HG03064 (cell line): ENCODE results near the gene RNASET2.

Experiments
- ATAC-seq: cut with Tn5 transposase; IDR thresholded peaks from one replicate; pipeline ENCODE4 v1.9.1; 2021; ENCODE audit warnings: low read depth; ENCODE audit not compliant: unreplicated experiment

Gene RNASET2

DNA sequence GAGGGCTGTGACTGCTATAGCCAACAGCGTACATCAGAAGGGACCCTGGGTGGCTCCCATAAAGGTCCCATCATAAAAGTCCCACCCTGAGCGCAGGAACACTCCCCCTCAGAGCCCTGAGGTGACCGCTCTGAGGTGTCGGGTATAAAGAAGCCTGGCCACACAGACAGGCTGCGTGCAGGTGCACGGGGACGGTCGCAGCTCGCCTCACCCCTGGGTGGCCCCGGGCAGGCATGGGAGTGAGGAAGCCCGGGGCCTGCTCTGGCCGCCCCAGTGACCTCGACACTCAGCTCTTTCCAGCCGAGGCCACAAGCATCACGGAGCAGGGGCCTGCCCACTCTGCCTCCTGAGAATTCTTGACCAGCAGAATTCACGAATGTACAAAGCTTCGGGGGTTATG lies 14.4 kb upstream of the RNASET2 start:
- ATAC-seq, result no peak

DNA sequence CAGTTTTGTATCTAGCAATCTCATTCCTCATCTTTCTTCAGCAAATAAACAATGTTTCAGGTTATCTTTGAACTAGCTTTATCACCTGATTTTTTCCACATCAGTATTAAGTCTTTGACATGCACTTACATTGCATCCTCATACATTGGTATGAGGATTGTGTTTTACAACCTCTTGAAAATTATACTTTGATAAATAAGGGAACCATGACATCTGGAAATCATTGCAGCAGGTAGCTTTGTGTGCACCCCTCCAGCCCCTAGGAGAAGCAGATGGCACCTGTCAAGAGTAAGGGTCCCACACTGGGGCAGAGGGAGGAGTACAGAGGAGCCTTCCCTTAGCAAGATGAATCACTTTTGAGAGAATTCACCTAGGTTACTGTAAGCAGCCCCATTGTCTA lies 13.7 kb upstream of the RNASET2 start:
- ATAC-seq, result no peak

DNA sequence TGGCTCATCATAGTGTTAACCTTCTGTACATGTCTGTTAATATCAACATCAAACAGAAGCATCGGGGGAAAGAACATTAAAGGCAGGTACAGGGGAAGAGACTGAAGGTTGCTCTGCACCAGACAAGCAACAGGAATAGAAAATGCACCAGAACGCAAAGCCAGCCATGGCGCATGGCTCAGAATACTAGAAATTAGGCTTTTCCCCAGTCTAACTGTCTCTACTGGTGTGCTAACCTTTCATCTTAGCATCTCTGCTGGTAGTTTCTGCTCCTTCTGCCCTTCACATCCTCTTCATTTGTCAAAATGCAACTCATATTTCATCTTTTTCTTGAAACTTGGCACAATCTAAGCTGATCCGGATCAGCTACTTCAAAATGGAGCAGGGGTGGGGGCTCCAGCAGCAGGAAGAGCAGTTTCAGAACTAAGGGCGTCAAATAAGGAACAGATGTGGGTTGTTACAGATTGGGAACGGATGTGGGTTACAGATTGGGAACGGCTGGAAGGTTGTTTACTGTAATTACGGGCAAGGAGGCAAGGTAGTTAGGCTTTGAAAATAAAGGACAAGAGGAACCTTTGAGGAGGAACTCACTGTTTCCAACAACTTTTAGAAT lies 13.1 kb upstream of the RNASET2 start:
- no peak for ATAC-seq

DNA sequence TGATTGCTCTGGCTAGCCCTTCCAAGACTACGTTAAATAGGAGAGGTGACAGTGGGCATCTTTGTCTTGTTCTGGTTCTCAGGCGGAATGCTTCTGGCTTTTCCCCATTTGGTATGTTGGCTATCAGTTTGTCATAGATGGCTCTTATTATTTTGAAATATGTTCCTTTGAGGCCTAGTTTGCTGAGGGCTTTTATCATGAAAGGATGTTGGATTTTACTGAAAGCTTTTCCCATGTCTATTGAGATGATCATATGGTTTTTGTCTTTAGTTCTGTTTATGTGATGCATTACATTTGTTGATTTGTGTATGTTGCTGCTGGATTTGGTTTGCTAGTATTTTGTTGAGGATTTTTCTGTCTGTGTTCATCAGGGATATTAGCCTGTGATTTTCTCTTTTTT lies 9.9 kb upstream of the RNASET2 start:
- ATAC-seq, result no peak

DNA sequence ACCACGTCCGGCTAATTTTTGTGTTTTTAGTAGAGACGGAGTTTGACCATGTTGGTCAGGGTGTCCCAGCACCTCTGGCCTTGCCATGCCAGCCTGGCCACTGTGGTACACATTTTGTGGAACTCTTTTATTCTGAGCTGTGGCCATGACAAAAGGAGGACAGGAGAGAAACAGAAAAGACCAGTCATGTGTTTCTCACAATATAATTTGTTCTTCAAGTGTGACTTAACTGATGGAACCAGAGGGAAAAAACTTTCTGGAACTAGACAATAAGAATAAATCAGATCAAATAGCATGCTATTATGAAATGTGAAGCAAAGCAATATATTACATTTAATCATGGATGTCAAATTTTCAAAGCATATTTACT lies 4.2 kb upstream of the RNASET2 start:
- ATAC-seq, result no peak

DNA sequence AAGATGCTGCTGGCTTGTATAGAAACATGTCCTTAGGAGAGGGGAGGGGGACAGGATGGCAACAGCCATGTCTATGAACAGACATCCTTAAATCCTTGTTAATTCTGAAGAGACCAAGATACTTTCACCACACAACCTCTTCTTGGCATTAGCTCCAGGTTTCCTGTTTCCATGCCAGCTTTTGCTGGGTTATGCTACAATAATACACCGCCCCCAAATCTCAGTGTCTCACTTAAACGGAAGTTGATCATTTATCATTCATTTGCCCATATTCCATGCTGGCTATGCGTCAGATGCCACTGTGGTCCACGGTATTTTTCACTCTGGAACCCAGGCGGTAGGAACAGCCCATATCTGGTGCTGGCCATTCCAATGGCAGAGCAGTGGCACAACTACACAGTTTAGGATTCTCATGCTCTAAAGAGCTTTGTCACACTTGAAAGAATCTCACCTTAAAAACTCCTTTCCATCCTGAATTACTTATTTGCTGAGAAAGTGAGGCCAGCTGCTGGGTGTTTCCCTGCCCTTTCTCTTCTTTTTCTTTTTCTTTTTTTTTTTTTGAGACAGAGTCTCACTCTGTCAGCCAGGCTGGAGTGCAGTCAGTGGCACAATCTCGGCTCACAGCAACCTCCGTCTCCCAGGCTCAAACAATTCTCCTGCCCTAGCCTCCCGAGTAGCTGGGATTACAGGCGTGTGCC lies 3.7 kb upstream of the RNASET2 start:
- ATAC-seq, result no peak

DNA sequence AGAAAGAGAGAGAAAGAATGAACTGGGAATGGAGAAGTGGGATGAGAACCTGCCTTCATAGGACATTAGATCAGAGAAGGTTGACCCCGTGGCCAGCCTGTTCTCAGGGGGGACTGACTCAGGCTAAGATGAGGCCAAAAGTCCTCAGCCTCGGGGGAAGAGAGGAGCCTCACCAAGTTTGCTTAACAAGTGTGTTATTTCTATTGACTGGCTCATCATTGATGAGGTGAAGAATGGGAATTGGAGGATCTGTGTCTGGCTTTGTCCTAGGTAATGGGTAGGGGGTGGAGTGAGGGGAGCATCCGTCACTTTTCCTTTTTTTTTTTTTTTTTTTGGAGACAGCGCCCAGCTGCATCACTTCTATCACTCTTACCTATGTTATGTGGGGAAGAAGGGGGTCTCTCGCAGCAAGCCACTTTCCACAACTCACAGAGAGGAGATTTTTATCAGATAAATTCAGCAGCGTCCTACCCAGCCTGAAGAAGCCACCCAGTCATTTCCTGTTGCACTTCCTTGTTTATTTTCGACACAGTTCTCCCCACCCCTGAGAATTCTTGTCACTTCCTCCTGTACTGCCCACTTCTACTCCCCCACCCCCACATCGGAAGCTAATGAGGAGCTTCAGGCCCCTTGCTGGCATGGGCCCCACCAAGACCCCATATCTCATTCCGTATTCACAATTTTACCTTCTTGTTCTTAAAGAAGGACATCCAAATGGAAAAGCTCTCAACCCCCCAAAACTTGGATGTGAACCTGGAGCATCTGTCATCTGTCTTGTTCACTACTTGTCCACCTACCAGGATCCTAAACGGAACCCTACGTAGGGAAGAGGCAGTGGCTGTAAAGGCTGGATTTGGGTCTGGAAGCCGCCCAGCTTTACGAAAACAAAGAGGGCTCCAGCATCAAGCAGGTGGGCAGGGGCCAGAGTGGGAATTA lies 2.8 kb upstream of the RNASET2 start:
- no peak for ATAC-seq

DNA sequence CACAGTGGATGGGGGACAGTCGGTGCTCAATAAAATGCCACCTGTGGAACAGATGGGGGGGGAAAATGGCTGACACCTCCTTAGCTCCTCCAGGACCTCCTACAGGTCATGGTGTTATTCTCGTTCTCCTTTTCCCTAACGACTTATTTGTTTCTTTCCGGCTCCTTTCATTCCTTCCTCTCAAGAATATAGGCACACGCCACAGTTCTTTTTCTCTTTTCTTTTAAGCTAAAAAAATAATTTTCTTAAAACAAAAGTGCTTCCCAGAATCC lies 1.4 kb upstream of the RNASET2 start:
- ATAC-seq, result no peak

DNA sequence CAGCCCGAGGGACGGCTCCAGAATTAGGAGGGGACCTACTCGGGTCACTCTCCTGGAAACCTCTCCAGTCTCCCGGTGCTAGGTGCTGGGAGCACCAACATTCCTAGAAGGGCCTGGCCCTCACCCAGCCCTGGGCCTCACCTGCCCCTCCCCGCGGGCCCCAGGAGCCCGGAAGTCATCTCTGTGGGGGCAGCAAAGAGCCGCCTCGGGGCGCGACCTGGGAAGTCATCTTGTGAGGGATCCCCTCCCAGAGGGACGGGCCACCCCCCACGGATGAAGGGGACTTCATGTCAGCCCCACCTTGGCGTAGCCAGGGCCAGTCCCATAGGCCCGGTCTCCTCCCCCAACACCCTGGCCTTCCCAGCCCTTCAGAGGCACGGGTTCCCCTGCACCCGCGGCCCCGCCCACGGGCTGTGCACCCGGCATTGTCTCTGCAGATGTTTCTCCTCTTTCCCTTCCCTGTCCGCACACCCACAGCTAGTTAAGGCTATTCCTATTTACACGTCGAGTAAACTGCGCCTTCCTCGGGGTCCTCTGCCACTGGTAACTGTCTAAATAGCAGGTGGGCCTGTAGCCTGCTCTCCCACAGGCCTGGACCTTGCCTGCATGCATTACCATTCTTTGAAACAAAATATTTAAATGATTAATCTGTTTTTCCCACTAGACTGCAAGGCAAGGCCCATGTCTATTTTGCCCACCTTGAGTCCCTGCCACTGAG lies 896 bp upstream of the RNASET2 start:
- peak; percentile 37 for ATAC-seq

DNA sequence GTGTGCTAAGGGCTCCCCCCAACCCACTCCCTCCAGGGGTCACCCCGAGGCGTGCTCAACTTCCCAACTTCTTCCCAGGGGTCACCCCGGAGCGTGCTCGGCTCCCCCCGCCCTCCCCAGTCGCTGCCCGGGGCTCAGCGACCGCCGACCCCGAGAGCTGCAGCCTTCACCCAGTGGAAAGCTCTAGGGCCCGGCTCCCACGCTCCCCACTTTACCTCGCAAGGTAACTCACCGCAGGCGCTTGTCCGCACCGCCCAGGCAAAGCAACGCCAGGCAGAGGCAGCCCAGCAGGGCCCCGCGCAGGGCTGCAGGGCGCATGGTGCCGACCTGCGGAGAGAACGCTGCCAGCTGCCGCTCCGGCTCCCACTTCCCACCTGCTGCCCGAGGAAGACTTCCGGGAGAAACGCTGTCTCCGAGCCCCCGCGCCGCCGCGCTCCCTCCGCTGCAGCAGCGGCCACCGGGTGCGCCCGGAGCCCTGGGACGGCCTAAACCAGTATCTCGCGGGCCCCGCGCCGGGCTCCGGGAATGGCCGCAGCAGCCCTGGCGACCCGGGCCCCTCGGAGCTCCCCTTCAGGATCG lies 396 bp downstream of the RNASET2 start:
- no peak for ATAC-seq

DNA sequence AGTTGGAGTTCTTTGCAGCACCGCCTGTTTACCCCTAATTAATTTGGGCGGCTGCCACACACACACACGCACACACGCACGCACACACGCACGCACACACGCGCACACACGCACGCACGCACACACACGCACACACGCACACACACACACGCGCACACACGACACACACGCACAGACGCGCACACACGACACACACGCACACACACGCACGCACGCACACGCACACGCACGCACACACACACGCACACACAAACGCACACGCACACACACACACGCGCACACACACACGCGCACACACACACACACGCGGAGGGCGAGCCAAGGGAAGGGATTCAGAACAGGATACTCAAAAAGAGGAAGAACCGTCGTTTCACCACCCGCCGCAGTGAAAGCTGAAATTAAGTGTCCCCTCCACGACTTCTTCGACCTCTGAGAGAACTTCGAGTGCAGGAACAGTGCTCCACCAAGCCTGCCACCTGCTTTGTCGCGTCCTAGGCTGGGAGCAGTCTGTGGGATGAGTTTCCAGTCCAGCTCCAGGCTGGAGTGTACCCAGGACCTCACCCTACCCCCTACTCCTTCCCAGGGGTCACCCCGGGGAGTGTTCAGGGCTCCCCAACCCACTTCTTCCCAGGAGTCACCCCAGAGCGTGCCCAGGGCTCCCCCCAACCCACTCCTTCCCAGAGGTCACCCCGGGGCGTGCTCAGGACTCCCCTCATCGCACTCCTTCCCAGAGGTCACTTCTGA lies 1.1 kb downstream of the RNASET2 start:
- no peak for ATAC-seq

DNA sequence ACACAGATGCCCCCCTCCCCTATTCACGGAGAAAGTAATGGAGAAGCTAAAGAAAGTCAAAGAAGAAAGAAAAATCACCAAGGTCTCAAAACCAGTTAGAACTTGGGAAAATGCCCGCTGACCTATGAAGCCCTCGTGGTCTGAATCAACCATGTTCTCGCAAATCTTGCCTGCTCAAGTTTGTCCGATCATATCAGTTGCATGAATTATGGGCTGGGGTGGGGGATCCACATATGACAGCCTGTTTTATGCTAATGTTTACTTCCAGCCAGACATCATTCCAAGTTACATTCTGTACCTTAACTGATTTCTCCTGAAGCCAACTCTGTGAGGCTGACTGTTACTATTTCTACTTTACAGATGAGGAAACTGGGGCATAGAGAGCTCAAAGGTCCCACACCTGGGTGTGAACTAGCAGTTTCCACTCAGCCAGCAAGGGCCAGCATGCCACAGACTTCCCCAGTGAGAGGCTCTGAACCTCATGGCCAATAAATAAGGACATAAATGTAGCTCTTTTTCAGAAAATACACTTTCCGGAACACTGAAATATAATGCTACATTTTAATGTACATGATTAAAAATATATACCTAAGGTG lies 2.1 kb downstream of the RNASET2 start:
- ATAC-seq, result no peak

DNA sequence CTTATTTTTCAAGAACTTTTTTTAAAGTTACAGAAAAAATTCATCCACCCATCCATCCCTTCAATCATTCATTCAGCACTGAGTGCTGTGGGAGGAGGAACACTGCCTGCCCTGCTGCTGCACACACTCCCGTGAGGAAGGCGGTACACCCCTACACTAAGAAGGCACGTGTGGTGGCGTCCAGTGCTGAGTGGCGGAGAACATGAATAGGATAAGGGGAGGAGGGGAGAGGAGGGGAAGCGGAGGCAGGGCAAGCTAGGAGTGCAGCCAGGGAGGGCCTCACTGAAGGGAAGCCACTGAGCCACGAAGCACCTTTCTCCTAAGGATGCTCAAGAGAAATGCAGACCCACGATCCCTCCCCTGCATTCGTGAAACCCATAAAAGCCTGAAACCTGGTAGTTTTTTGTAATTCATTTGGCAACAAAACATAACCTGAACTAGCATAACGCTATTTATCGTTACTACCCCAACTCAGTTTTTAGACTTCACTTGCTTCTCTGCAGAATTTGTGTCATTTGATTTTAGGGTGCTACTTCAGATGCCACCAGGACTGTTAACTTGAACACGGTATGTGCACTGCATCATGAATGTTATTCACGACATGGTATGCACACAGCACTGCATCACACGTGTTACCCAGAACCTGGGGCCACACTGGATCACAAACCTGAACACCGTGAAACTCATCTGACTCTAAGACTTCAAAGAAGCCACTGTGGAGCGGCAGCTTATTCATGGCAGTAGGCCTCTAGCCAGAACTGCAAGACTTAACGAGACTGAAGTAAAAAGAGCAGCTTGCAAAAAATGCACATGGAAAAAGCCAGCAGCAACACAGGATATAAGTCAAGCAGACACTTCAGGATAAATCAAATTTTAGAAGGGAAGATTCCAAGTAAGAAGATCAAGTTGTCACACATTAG lies 3.5 kb downstream of the RNASET2 start:
- ATAC-seq, result no peak

DNA sequence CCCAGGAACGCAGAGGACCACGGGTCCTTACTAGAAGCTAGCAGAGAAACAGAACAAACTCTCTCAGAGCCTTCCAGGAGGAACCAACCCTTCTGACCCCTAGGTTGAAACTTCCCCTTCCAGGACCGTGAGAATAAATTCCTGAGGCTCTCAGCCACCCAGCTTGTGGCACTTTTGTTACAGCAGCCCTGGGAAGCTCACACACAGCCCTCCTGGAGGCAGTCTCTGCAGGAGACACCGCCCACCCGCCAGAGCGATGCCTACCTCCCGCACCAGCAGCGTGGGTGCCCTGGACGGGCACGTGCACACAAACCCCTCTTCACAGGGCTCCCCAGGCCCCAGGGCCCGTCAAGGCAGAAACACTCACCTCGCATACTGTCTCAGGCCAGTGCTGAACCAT lies 4.2 kb downstream of the RNASET2 start:
- ATAC-seq, result no peak

DNA sequence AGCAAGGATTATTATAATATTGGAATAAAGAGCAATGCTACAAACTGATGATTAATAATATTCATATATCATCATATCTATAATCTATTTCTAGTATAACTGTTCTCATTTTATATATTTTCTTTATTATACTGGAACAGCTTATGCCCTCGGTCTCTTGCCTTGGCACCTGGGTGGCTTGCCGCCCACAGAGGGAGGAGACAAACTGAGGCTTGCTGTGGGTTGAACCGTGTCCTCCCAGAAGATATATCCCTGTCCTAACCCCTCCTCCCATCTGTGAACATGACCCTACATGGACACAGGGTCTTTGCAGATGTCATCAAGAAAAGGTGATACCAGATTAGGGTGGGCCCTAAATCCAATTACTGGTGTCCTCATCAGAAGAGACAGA lies 4.7 kb downstream of the RNASET2 start:
- no peak for ATAC-seq

DNA sequence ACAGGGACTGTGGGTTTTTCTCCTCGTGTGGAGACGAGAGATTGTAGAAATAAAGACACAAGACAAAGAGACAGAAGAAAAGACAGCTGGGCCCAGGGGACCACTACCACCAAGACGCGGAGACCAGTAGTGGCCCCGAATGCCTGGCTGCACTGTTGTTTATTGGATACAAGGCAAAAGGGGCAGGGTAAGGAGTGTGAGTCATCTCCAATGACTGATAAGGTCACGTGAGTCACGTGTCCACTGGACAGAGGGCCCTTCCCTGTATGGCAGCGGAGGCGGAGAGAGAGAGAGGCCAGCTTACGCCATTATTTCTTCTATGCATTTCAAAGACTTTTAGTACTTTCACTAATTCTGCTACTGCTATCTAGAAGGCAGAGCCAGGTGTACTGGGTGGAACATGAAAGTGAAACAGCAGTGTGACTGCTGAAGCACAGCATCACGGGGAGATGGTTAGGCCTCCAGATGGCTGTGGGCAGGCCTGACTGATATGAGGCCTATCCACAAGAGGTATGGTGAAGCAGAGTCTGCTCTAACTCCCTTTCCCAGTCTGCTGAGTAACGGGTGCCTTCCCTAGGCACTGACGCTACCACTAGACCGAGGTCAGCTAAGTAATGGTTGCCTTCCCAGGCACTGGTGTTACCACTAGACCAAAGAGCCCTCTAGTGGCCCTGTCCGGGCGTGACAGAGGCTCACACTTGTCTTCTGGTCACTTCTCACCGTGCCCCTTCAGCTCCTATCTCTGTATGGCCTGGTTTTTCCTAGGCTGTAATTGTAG lies 5.3 kb downstream of the RNASET2 start:
- peak; percentile 89 for ATAC-seq

DNA sequence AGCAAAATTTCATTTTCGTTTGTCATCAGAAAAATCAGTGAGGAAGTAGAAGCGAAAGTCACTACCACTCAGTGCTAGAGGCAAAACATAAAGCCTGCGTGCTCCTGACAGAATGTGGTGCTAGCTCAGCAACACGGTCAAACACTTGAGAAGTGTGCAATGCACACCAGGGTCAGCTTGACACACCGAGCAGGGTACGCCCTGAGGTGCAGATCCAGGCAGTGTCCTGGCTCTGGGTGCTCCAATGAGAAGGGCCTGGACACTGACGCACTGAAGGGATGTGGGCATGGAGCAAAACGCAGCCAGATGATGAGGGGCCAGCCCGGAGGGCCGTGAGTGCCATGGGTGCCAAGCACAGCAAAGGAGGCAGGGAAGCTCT lies 5.9 kb downstream of the RNASET2 start:
- ATAC-seq, result peak; percentile 47
